ENCODE data around the gene WNK4. TPM values are rescaled to one million over a fixed set of nuclear protein-coding genes. Genes with fewer than 3 reads are reported as not detected.

Gene WNK4
- total RNA-seq, 1 experiment from 2014 or later = 3.3 TPM

DNA sequence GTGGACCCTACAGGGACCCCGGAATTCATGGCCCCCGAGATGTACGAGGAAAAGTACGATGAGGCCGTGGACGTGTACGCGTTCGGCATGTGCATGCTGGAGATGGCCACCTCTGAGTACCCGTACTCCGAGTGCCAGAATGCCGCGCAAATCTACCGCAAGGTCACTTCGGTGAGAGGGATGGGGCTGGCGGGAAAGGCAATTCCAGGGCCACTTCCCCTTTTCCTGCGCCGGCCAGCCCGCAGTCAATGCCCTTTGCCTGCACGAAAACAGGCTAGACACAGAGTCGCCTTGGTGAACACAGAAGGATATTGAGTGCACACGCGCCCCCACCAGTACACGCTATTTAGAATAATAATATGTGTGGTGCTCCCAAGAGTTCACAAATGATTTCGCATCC, 4.0 kb downstream of the WNK4 start:
- Histone ChIP-seq H3K4me3 (ENCODE audit: low read length) (no peak overlapping the region), H3K36me3 (ENCODE audit: insufficient read depth, low read length) (no peaks in the 10 kb centered on the region; the same call in 1 of the 2 replicates), H3K9me3 (ENCODE audit: low read length) (no peaks in the 10 kb centered on the region), H3K4me1 (ENCODE audit: low read length) (no peaks in the 10 kb centered on the region), H4K20me1 (ENCODE audit: insufficient read depth, low read depth, low read length) (no peaks in the 10 kb centered on the region), H2AFZ (ENCODE audit: low read length) (no peak overlapping the region), H3K9ac (ENCODE audit: low read length) (no peak overlapping the region), H3K27ac (ENCODE audit: low read length) (no peak overlapping the region), H3K9me2 (replicated peaks; ENCODE audit: insufficient read depth, low read length) (no peaks in the 10 kb centered on the region), H3K27me3 (ENCODE audit: low read length) (no peaks in the 10 kb centered on the region), H3K79me2 (ENCODE audit: low read length) (no peaks in the 10 kb centered on the region), H3K4me2 (ENCODE audit: low read depth, low read length, poor library complexity, severe bottlenecking) (no peak overlapping the region)
- DNase-seq = no peak

- Histone ChIP-seq H3K4me1 (ENCODE audit: low read length) (no peaks in the 10 kb centered on the region), H3K9me3 (ENCODE audit: low read length) (no peaks in the 10 kb centered on the region), H3K27ac (ENCODE audit: low read length) (no peak overlapping the region), H3K9ac (ENCODE audit: low read length) (no peak overlapping the region), H3K36me3 (ENCODE audit: insufficient read depth, low read length) (no peaks in the 10 kb centered on the region; the same call in 1 of the 2 replicates), H3K4me2 (ENCODE audit: low read depth, low read length, poor library complexity, severe bottlenecking) (no peak overlapping the region), H3K4me3 (ENCODE audit: low read length) (no peak overlapping the region), H4K20me1 (ENCODE audit: insufficient read depth, low read depth, low read length) (no peaks in the 10 kb centered on the region), H3K79me2 (ENCODE audit: low read length) (no peaks in the 10 kb centered on the region), H3K27me3 (ENCODE audit: low read length) (no peaks in the 10 kb centered on the region), H3K9me2 (replicated peaks; ENCODE audit: insufficient read depth, low read length) (no peaks in the 10 kb centered on the region), H2AFZ (ENCODE audit: low read length) (no peak overlapping the region)
- no peak for DNase-seq
These were observed 4.6 kb downstream of the WNK4 start for GRCh38 chr17:42784811-42785592.

DNA sequence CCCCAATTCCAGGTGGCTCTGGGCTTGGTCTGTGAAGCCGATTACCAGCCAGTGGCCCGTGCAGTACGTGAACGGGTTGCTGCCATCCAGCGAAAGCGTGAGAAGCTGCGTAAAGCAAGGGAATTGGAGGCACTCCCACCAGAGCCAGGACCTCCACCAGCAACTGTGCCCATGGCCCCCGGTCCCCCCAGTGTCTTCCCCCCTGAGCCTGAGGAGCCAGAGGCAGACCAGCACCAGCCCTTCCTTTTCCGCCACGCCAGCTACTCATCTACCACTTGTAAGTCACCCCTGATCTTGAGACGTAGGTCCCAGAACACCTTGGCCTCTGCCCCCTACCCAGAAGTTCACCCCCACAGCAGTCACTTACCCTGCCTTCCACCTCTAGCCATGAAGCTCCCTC, 6.9 kb downstream of the WNK4 start:
- Histone ChIP-seq H4K20me1 (ENCODE audit: insufficient read depth, low read depth, low read length) (no peaks in the 10 kb centered on the region), H3K27ac (ENCODE audit: low read length) (no peak overlapping the region), H3K9me2 (replicated peaks; ENCODE audit: insufficient read depth, low read length) (no peaks in the 10 kb centered on the region), H2AFZ (ENCODE audit: low read length) (no peak overlapping the region), H3K27me3 (ENCODE audit: low read length) (no peaks in the 10 kb centered on the region), H3K4me3 (ENCODE audit: low read length) (no peak overlapping the region), H3K9ac (ENCODE audit: low read length) (no peak overlapping the region), H3K9me3 (ENCODE audit: low read length) (no peaks in the 10 kb centered on the region), H3K79me2 (ENCODE audit: low read length) (no peaks in the 10 kb centered on the region), H3K4me2 (ENCODE audit: low read depth, low read length, poor library complexity, severe bottlenecking) (no peak overlapping the region), H3K4me1 (ENCODE audit: low read length) (no peaks in the 10 kb centered on the region), H3K36me3 (ENCODE audit: insufficient read depth, low read length) (no peaks in the 10 kb centered on the region; the same call in 1 of the 2 replicates)
- DNase-seq = no peak

- Histone ChIP-seq H2AFZ (ENCODE audit: low read length) (no peak overlapping the region), H3K79me2 (ENCODE audit: low read length) (no peaks in the 10 kb centered on the region), H3K4me3 (ENCODE audit: low read length) (no peak overlapping the region), H3K27me3 (ENCODE audit: low read length) (no peaks in the 10 kb centered on the region), H3K9ac (ENCODE audit: low read length) (no peak overlapping the region), H3K4me2 (ENCODE audit: low read depth, low read length, poor library complexity, severe bottlenecking) (no peak overlapping the region), H4K20me1 (ENCODE audit: insufficient read depth, low read depth, low read length) (no peaks in the 10 kb centered on the region), H3K9me3 (ENCODE audit: low read length) (no peaks in the 10 kb centered on the region), H3K9me2 (replicated peaks; ENCODE audit: insufficient read depth, low read length) (no peaks in the 10 kb centered on the region), H3K4me1 (ENCODE audit: low read length) (no peaks in the 10 kb centered on the region; the same call in none of the 2 replicates), H3K36me3 (ENCODE audit: insufficient read depth, low read length) (no peaks in the 10 kb centered on the region; the same call in 1 of the 2 replicates), H3K27ac (ENCODE audit: low read length) (no peak overlapping the region)
- no peak for DNase-seq
These were observed 11.5 kb downstream of the WNK4 start for GRCh38 chr17:42791948-42792347.

DNA sequence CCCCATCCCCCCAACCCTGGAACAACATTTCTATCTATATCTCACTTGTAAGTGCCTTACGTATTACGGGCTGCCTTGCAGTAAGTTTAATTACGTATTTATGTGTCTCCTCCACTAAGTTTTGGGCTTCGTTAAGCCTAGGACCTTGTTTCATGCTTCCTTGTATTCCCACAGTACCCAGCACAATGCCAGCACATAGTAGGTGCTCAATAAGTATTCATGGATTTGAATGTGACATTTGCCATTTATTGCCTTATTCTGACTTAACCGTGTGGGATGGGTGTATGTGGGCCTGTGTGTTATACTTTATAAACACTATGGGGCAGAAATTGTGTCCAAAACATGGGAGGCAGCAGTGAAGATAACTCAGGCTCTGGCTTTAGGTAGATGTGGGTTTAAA, 12.1 kb downstream of the WNK4 start:
- no peaks in the 10 kb centered on the region for H3K27me3 ChIP-seq (ENCODE audit: low read length)
- H3K4me2 ChIP-seq (ENCODE audit: low read depth, low read length, poor library complexity, severe bottlenecking) = no peak overlapping the region
- H2AFZ ChIP-seq (ENCODE audit: low read length) = no peak overlapping the region
- peaks cover 6% of the 10 kb centered on the region for H3K4me1 ChIP-seq (ENCODE audit: low read length)
- H3K79me2 ChIP-seq (ENCODE audit: low read length) = peaks cover 5% of the 10 kb centered on the region
- no peaks in the 10 kb centered on the region; the same call in 1 of the 2 replicates for H3K36me3 ChIP-seq (ENCODE audit: insufficient read depth, low read length)
- H3K4me3 ChIP-seq (ENCODE audit: low read length) = no peak overlapping the region
- no peaks in the 10 kb centered on the region for H3K9me2 ChIP-seq (replicated peaks; ENCODE audit: insufficient read depth, low read length)
- no peak overlapping the region for H3K9ac ChIP-seq (ENCODE audit: low read length)
- no peak for DNase-seq
- no peak overlapping the region for H3K27ac ChIP-seq (ENCODE audit: low read length)
- H3K9me3 ChIP-seq (ENCODE audit: low read length) = no peaks in the 10 kb centered on the region
- H4K20me1 ChIP-seq (ENCODE audit: insufficient read depth, low read depth, low read length) = no peaks in the 10 kb centered on the region

DNA sequence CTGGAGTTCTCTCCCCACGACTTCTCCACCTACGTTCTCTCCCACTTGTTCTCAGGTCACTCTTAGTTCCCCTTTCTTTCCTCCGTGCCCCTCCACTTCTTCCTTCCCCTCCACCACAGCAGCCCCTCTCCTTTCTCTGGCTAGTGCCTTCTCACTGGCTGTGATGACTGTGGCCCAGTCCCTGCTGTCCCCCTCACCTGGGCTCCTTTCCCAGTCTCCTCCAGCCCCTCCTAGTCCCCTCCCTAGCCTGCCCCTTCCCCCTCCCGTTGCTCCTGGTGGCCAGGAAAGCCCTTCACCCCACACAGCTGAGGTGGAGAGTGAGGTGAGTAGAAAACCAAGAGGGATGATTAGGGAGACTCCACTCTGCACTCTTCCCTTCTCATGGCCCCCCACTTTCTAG, 14.7 kb downstream of the WNK4 start:
- Histone ChIP-seq H3K9ac (ENCODE audit: low read length) (no peak overlapping the region), H3K4me2 (ENCODE audit: low read depth, low read length, poor library complexity, severe bottlenecking) (no peak overlapping the region), H3K79me2 (ENCODE audit: low read length) (peaks cover 13% of the 10 kb centered on the region), H3K9me3 (ENCODE audit: low read length) (no peaks in the 10 kb centered on the region), H3K9me2 (replicated peaks; ENCODE audit: insufficient read depth, low read length) (no peaks in the 10 kb centered on the region), H4K20me1 (ENCODE audit: insufficient read depth, low read depth, low read length) (no peaks in the 10 kb centered on the region), H3K27ac (ENCODE audit: low read length) (no peak overlapping the region), H2AFZ (ENCODE audit: low read length) (no peak overlapping the region), H3K27me3 (ENCODE audit: low read length) (no peaks in the 10 kb centered on the region), H3K36me3 (ENCODE audit: insufficient read depth, low read length) (no peaks in the 10 kb centered on the region), H3K4me3 (ENCODE audit: low read length) (no peak overlapping the region), H3K4me1 (ENCODE audit: low read length) (peaks cover 13% of the 10 kb centered on the region)
- no peak for DNase-seq

DNA sequence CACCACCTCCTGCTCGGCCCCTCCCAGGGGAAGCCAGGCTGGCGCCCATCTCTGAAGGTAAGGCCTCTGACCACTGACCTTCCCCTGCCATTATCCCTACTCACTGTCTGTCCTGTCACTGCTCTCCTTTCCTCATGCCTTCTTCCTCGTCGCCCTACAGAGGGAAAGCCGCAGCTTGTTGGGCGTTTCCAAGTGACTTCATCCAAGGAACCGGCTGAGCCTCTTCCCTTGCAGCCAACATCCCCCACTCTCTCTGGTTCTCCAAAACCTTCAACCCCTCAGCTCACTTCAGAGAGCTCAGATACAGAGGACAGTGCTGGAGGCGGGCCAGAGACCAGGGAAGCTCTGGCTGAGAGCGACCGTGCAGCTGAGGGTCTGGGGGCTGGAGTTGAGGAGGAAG, 15.1 kb downstream of the WNK4 start:
- Histone ChIP-seq H3K4me1 (ENCODE audit: low read length) (peaks cover 13% of the 10 kb centered on the region), H3K27ac (ENCODE audit: low read length) (no peak overlapping the region)

DNA sequence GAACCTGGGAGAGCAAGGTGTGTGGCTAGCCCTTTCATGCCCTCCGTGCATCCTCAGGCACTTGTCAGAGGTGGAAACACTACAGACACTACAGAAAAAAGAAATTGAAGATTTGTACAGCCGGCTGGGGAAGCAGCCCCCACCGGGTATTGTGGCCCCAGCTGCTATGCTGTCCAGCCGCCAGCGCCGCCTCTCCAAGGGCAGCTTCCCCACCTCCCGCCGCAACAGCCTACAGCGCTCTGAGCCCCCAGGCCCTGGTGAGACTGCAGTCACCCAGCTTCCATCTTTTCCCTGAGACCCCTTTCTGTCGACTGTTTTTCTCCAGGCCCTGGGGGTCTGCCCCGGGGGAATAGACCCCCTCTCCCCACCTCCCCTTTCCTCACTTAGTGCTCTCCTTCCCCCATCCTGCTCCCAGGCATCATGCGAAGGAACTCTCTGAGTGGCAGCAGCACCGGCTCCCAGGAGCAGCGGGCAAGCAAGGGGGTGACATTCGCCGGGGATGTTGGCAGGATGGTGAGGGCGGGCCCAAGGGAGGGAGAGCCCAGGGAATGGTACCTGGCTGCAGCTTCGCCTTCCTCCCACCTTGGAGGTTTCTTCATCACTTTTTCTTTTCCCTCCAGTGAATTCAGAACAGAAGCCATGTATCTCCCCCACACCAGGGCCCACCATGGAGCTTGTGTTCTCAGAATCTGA, 15.8 kb downstream of the WNK4 start:
- Histone ChIP-seq H3K27ac (ENCODE audit: low read length) (no peak overlapping the region), H3K9me2 (replicated peaks; ENCODE audit: insufficient read depth, low read length) (no peaks in the 10 kb centered on the region), H3K9me3 (ENCODE audit: low read length) (no peaks in the 10 kb centered on the region), H4K20me1 (ENCODE audit: insufficient read depth, low read depth, low read length) (no peaks in the 10 kb centered on the region), H3K4me3 (ENCODE audit: low read length) (no peak overlapping the region), H3K4me2 (ENCODE audit: low read depth, low read length, poor library complexity, severe bottlenecking) (no peak overlapping the region), H3K4me1 (ENCODE audit: low read length) (peaks cover 13% of the 10 kb centered on the region), H3K79me2 (ENCODE audit: low read length) (peaks cover 13% of the 10 kb centered on the region), H3K9ac (ENCODE audit: low read length) (no peak overlapping the region), H3K36me3 (ENCODE audit: insufficient read depth, low read length) (no peaks in the 10 kb centered on the region), H2AFZ (ENCODE audit: low read length) (no peak overlapping the region), H3K27me3 (ENCODE audit: low read length) (no peaks in the 10 kb centered on the region)
- DNase-seq = no peak

More for the DNA sequence above, 15.1 kb downstream of the WNK4 start:
- no peaks in the 10 kb centered on the region for H3K9me2 ChIP-seq (replicated peaks; ENCODE audit: insufficient read depth, low read length)
- no peaks in the 10 kb centered on the region for H3K27me3 ChIP-seq (ENCODE audit: low read length)
- no peak overlapping the region for H3K9ac ChIP-seq (ENCODE audit: low read length)
- peaks cover 13% of the 10 kb centered on the region for H3K79me2 ChIP-seq (ENCODE audit: low read length)
- H4K20me1 ChIP-seq (ENCODE audit: insufficient read depth, low read depth, low read length) = no peaks in the 10 kb centered on the region
- no peak for DNase-seq
- no peaks in the 10 kb centered on the region for H3K36me3 ChIP-seq (ENCODE audit: insufficient read depth, low read length)
- no peak overlapping the region for H3K4me3 ChIP-seq (ENCODE audit: low read length)
- no peak overlapping the region for H2AFZ ChIP-seq (ENCODE audit: low read length)
- H3K9me3 ChIP-seq (ENCODE audit: low read length) = no peaks in the 10 kb centered on the region
- H3K4me2 ChIP-seq (ENCODE audit: low read depth, low read length, poor library complexity, severe bottlenecking) = no peak overlapping the region
